ENCODE results near the gene SFN. TPM values are rescaled to one million over a fixed set of nuclear protein-coding genes. Genes with fewer than 3 reads are reported as not detected.
"Not testable (repeated sequence)": the region's sequence is repeated elsewhere in the genome, so short reads cannot be mapped to it uniquely, and the experiment has no call there.

SFN gene
- total RNA-seq, 4 donors from 2014 or later, result 364 to 1,347 (median 744) TPM

DNA sequence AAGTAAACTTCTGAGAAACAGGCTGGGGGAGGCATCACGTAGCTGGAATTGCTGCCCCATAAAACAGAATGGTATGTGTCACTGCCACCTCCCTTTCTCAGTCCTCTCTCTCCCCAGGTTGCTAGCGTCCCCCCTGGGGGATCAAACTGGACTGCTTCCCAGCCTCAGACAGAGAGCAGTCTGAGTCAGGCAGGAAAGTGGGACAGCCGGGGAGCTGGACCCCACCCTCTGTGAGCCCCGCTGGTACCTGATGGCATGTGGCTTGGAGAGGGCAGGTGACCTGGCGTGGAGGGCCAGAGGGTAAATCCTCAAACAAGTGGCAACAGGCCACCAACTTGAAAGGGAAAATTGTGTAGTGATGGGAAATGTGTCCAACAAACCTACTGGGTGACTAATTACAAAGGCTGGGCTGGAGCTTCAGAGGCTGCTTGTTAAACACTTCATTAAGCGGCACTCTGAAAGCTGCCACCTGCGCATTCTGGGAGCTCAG lies 1.0 kb upstream of the SFN start:
- H3K27ac ChIP-seq, result peak overlapping the region; percentile 97
- no peak for DNase-seq (ENCODE audit: low spot score in 2 of 2)
- TF ChIP-seq POLR2AphosphoS5 (IDR thresholded peaks at IDR 0.05), result no peak
- no peak for TF ChIP-seq POLR2A (IDR thresholded peaks at IDR 0.05)
- TF ChIP-seq CTCF (IDR thresholded peaks at IDR 0.05), result no peak
- TF ChIP-seq EP300 (IDR thresholded peaks at IDR 0.05), result no peak
- no peaks in the 10 kb centered on the region for H3K36me3 ChIP-seq
- H3K4me3 ChIP-seq, result no peak overlapping the region
- H3K9me3 ChIP-seq, result no peaks in the 10 kb centered on the region
- WGBS, result 35% methylated on average over 7 of the region's 7 CpGs
- H3K4me1 ChIP-seq, result peaks cover 74% of the 10 kb centered on the region
- no peaks in the 10 kb centered on the region for H3K27me3 ChIP-seq

DNA sequence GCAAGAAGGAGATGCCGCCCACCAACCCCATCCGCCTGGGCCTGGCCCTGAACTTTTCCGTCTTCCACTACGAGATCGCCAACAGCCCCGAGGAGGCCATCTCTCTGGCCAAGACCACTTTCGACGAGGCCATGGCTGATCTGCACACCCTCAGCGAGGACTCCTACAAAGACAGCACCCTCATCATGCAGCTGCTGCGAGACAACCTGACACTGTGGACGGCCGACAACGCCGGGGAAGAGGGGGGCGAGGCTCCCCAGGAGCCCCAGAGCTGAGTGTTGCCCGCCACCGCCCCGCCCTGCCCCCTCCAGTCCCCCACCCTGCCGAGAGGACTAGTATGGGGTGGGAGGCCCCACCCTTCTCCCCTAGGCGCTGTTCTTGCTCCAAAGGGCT lies 732 bp downstream of the SFN start:
- no peaks in the 10 kb centered on the region for H3K27me3 ChIP-seq
- 27% methylated on average over 5 of the region's 20 CpGs for WGBS
- peaks cover 66% of the 10 kb centered on the region for H3K4me1 ChIP-seq
- H3K27ac ChIP-seq, result peak overlapping the region; percentile 97
- no peak for TF ChIP-seq POLR2AphosphoS5 (IDR thresholded peaks at IDR 0.05)
- TF ChIP-seq EP300 (IDR thresholded peaks at IDR 0.05), result no peak
- no peak for TF ChIP-seq POLR2A (IDR thresholded peaks at IDR 0.05)
- TF ChIP-seq CTCF (IDR thresholded peaks at IDR 0.05), result no peak
- no peak for DNase-seq (ENCODE audit: low spot score in 2 of 2)
- peak overlapping the region; percentile 86 for H3K4me3 ChIP-seq
- no peaks in the 10 kb centered on the region for H3K36me3 ChIP-seq
- no peaks in the 10 kb centered on the region for H3K9me3 ChIP-seq

DNA sequence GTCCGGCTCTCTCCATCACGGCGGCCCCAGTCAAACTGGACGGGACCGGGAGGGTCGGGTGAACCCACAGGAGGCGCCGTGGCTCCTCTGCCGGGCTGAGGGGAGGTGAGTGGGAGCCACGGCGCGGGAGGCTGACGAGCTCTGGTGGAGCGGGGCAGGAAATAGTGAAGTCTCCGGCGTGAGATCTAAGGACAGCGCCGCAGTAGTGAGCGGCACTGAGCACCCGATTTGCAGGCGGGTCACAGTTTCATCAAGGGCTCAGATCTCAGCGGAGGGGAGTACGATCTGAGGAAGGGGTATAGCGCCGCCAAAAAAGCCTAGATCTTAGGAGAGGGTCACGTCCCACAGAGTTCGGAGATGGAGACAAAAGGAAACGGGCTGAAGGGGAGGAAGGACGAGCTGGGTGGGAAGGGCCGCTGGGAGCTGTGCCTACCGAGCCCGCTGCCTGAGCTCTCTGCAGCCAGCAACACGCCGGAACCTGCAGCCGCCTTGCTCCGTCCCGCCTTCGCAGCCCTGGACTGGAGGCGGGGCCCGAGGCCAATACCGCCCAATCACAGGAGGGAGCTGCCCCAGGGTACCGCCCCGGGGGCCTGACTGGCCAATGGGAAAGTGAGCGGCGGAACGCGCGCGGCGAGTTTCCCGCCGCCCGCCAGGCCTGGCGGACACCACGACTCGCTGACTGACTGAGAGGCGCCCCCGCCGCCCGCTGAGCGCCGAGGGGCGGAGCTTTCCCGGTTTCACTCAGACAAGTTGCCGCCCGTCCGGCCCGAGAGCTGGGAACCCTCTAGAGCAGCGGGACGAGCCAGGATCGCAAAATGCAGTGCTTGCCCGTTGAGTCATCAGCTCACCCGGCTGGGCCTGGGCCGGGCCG lies 1.9 kb downstream of the SFN start:
- TF ChIP-seq EP300 (IDR thresholded peaks at IDR 0.05) (no peak), CTCF (IDR thresholded peaks at IDR 0.05) (no peak), POLR2A (IDR thresholded peaks at IDR 0.05) (peak; percentile 52 to 62), POLR2AphosphoS5 (IDR thresholded peaks at IDR 0.05) (peak in 2 of 3 donors; percentile 73 to 79)
- Histone ChIP-seq H3K27ac (peak overlapping the region; percentile 97), H3K9me3 (no peaks in the 10 kb centered on the region), H3K36me3 (no peaks in the 10 kb centered on the region), H3K27me3 (no peaks in the 10 kb centered on the region), H3K4me1 (peaks cover 60% of the 10 kb centered on the region), H3K4me3 (peak overlapping the region; percentile 86)
- peak; percentile 98 to 99 for DNase-seq (ENCODE audit: low spot score in 2 of 2)
- WGBS, result under 1% methylated on average over 56 of the region's 75 CpGs

GRCh38 chr1:26873097-26873496 lies 10.1 kb downstream of the SFN start:
- not testable (repeated sequence) for DNase-seq (ENCODE audit: low spot score in 2 of 2); H3K36me3 ChIP-seq; H3K4me1 ChIP-seq; H3K27me3 ChIP-seq; H3K4me3 ChIP-seq; H3K27ac ChIP-seq; H3K9me3 ChIP-seq
- 72% methylated on average over 2 of the region's 2 CpGs for WGBS

- no peak for DNase-seq (ENCODE audit: low spot score in 2 of 2)
- H3K27ac ChIP-seq, result no peak overlapping the region
- H3K27me3 ChIP-seq, result no peaks in the 10 kb centered on the region
- H3K4me1 ChIP-seq, result peaks cover 7% of the 10 kb centered on the region
- 59% methylated on average over 4 of the region's 4 CpGs for WGBS
- H3K4me3 ChIP-seq, result no peak overlapping the region
- H3K9me3 ChIP-seq, result no peaks in the 10 kb centered on the region
- H3K36me3 ChIP-seq, result peaks cover 18% of the 10 kb centered on the region
- TF ChIP-seq POLR2A (IDR thresholded peaks at IDR 0.05) (no peak), CTCF (IDR thresholded peaks at IDR 0.05) (no peak), POLR2AphosphoS5 (IDR thresholded peaks at IDR 0.05) (no peak), EP300 (IDR thresholded peaks at IDR 0.05) (no peak)
Measured at GRCh38 chr1:26874896-26875295, 11.9 kb downstream of the SFN start.
